Right lobe of liver (tissue), 4 donors: Measurements from ENCODE around the gene VWA5B2.

Experiments
- CTCF ChIP-seq, 4 donors: fragments of 200-600 bp in 3 of 4; fragments of 450-650 bp in 1 of 4; IDR thresholded peaks; one replicate each; pipeline versions ENCODE4 v1.5.1 to v1.8.0; 2016 to 2022; ENCODE audit warnings: antibody characterized with exemption in 4 of 4, mild to moderate bottlenecking in 2 of 4
- POLR2A ChIP-seq: fragments of 450-650 bp; IDR thresholded peaks from one replicate; pipeline ENCODE4 v1.6.1; 2017; ENCODE audit warnings: antibody characterized with exemption, mild to moderate bottlenecking
- donor health status: DM: no; HTN: no; CAD: no.
- donor health status: DM: no; HTN: no; CAD: no.
- donor health status: DM: no; HTN: yes; CAD: no.

GRCh38 chr3:184233127-184233843, 3.9 kb downstream of the VWA5B2 start:
- TF ChIP-seq CTCF (IDR thresholded peaks at IDR 0.05), result no peak
- no peak for TF ChIP-seq POLR2A
